Esophagus squamous epithelium (tissue), 5 donors: ENCODE results near the gene RHD. TPM values are rescaled to one million over a fixed set of nuclear protein-coding genes. Genes with fewer than 3 reads are reported as not detected.
A peak's percentile ranks its signal among the peaks of the same experiment; 100 is the strongest.

Experiments used
- DNase-seq: peaks from one replicate; lab custom pipeline; 2025; lab: John Stamatoyannopoulos, UW
- H3K27ac ChIP-seq, 4 donors: fragments of 200-600 bp; sonication (generic); one replicate each; pipeline ENCODE4 v1.5.1; 2016 to 2019; ENCODE audit warnings: mild to moderate bottlenecking in 1 of 4
- H3K27me3 ChIP-seq, 4 donors: fragments of 200-600 bp; sonication (generic); 1 replicate in 3 of 4; 2 replicates in 1 of 4; pipeline versions ENCODE4 v1.5.1 to v1.6.0; 2017 to 2021; ENCODE audit warnings: antibody characterized with exemption in 1 of 4
- H3K36me3 ChIP-seq, 3 donors: fragments of 200-600 bp; sonication (generic); one replicate each; pipeline ENCODE4 v1.5.1; 2016 to 2019
- H3K4me1 ChIP-seq, 3 donors: fragments of 200-600 bp; sonication (generic); one replicate each; pipeline ENCODE4 v1.5.1; 2017 to 2019
- H3K4me3 ChIP-seq, 4 donors: fragments of 200-600 bp; sonication (generic); 1 replicate in 3 of 4; 2 replicates in 1 of 4; pipeline ENCODE4 v1.5.1; 2016 to 2019; ENCODE audit warnings: mild to moderate bottlenecking in 2 of 4, moderate library complexity in 1 of 4
- H3K9me3 ChIP-seq, 3 donors: fragments of 200-600 bp; sonication (generic); one replicate each; pipeline ENCODE4 v1.5.1; 2016 to 2019
- CTCF ChIP-seq, 6 experiments: fragments of 450-650 bp in 4 of 6; fragments of 200-600 bp in 2 of 6; sonication (generic) in 2 of 6; IDR thresholded peaks; one replicate each; pipeline ENCODE4 v1.5.1; 2016 to 2019; ENCODE audit warnings: antibody characterized with exemption in 6 of 6, mild to moderate bottlenecking in 4 of 6, moderate library complexity in 4 of 6
- POLR2A ChIP-seq, 4 donors: fragments of 450-650 bp; IDR thresholded peaks; one replicate each; pipeline ENCODE4 v1.6.1; 2017; ENCODE audit warnings: antibody characterized with exemption in 4 of 4, mild to moderate bottlenecking in 4 of 4, moderate library complexity in 3 of 4
- WGBS, 2 donors: methylation state at CpG; one replicate each; pipeline ENCODE4 v1.1.5; 2018; 5-methylcytosine and 5-hydroxymethylcytosine counted together
- intact Hi-C: fragments of 100-400 bp; cut with DNase I; formaldehyde crosslinking; loops from one replicate; pipeline ENCODE4 v1.15.0; 2022
- total RNA-seq, 4 donors: library from RNA; depleted of rRNA; stranded (reverse); fragments of >200 nt; gene quantifications; one replicate each; pipeline ENCODE4 v1.1.0, GENCODE V29; 2016
- donor health status: DM: yes; HTN: yes; CAD: no.

Gene RHD
- total RNA-seq, 4 donors from 2014 or later: not detected

GRCh38 chr1:25238046-25238445 is 34.3 kb upstream of the RHD start:
- Histone ChIP-seq H3K36me3 (peaks cover 8 to 28% (median 11%) of the 10 kb centered on the region in 3 donors), H3K27ac (no peak overlapping the region), H3K4me3 (no peak overlapping the region), H3K4me1 (peaks cover 18 to 66% (median 34%) of the 10 kb centered on the region in 3 donors), H3K27me3 (no peaks in the 10 kb centered on the region), H3K9me3 (no peaks in the 10 kb centered on the region)
- TF ChIP-seq CTCF (IDR thresholded peaks at IDR 0.05) (no peak), POLR2A (IDR thresholded peaks at IDR 0.05) (no peak)
- intact Hi-C loops: no loop called here
- DNase-seq: no peak
- WGBS, 2 donors: 93 to 94% methylated on average over 11 of the region's 11 CpGs

GRCh38 chr1:25239681-25240541 is 32.4 kb upstream of the RHD start:
- H3K4me3 ChIP-seq: peak overlapping the region; percentile 34 to 62 (median 54)
- intact Hi-C loops: no loop called here
- H3K9me3 ChIP-seq: no peaks in the 10 kb centered on the region
- peaks cover 13 to 46% (median 18%) of the 10 kb centered on the region in 3 donors for H3K36me3 ChIP-seq
- peak overlapping the region; percentile 85 to 94 (median 90) for H3K27ac ChIP-seq
- WGBS, 2 donors: 0 to 1% methylated on average over 29 to 35 of the region's 41 CpGs
- TF ChIP-seq POLR2A (IDR thresholded peaks at IDR 0.05) (peak in 1 of 4 donors; percentile 22), CTCF (IDR thresholded peaks at IDR 0.05) (peak in 5 of 6 experiments; percentile 36 to 73 (median 70))
- peak; percentile 61 for DNase-seq
- peaks cover 11 to 65% (median 34%) of the 10 kb centered on the region in 3 donors for H3K4me1 ChIP-seq
- H3K27me3 ChIP-seq: no peaks in the 10 kb centered on the region

- no peak for DNase-seq
- peaks cover 15 to 53% (median 22%) of the 10 kb centered on the region in 3 donors for H3K36me3 ChIP-seq
- no peak overlapping the region for H3K4me3 ChIP-seq
- no peaks in the 10 kb centered on the region for H3K27me3 ChIP-seq
- no peaks in the 10 kb centered on the region for H3K9me3 ChIP-seq
- H3K4me1 ChIP-seq: peaks cover 22 to 79% (median 37%) of the 10 kb centered on the region in 3 donors
- no peak overlapping the region for H3K27ac ChIP-seq
- TF ChIP-seq CTCF (IDR thresholded peaks at IDR 0.05) (no peak), POLR2A (IDR thresholded peaks at IDR 0.05) (no peak)
- intact Hi-C loops: no loop called here
- 51 to 56% methylated on average over 6 of the region's 6 CpGs for WGBS, 2 donors
Observed at GRCh38 chr1:25243907-25244306, 28.4 kb upstream of the RHD start.

GRCh38 chr1:25245393-25245792 is 26.9 kb upstream of the RHD start:
- Histone ChIP-seq H3K27me3 (no peaks in the 10 kb centered on the region), H3K4me3 (peak overlapping the region; percentile 77 to 91 (median 87)), H3K4me1 (peaks cover 18 to 66% (median 29%) of the 10 kb centered on the region in 3 donors), H3K27ac (peak overlapping the region in 2 of 4 donors; percentile 99 to 100), H3K36me3 (peaks cover 15 to 52% (median 22%) of the 10 kb centered on the region in 3 donors), H3K9me3 (no peaks in the 10 kb centered on the region)
- 65 to 69% methylated on average over 5 of the region's 5 CpGs for WGBS, 2 donors
- TF ChIP-seq CTCF (IDR thresholded peaks at IDR 0.05): no peak
- no peak for TF ChIP-seq POLR2A (IDR thresholded peaks at IDR 0.05)
- intact Hi-C loops: no loop called here
- DNase-seq: no peak
